Body of pancreas (tissue), 4 donors: Measurements from ENCODE around the gene WIPF2.

ENCODE experiments used
- CTCF ChIP-seq, 7 experiments: fragments of 450-650 bp in 4 of 7; fragments of 200-600 bp in 3 of 7; sonication (generic) in 3 of 7; IDR thresholded peaks; one replicate each; pipeline ENCODE4 v1.5.1; 2016 to 2019; ENCODE audit warnings: antibody characterized with exemption in 7 of 7
- POLR2A ChIP-seq, 3 donors: fragments of 450-650 bp; IDR thresholded peaks; one replicate each; pipeline ENCODE4 v1.6.1; 2016; ENCODE audit warnings: antibody characterized with exemption in 3 of 3, mild to moderate bottlenecking in 2 of 3

DNA sequence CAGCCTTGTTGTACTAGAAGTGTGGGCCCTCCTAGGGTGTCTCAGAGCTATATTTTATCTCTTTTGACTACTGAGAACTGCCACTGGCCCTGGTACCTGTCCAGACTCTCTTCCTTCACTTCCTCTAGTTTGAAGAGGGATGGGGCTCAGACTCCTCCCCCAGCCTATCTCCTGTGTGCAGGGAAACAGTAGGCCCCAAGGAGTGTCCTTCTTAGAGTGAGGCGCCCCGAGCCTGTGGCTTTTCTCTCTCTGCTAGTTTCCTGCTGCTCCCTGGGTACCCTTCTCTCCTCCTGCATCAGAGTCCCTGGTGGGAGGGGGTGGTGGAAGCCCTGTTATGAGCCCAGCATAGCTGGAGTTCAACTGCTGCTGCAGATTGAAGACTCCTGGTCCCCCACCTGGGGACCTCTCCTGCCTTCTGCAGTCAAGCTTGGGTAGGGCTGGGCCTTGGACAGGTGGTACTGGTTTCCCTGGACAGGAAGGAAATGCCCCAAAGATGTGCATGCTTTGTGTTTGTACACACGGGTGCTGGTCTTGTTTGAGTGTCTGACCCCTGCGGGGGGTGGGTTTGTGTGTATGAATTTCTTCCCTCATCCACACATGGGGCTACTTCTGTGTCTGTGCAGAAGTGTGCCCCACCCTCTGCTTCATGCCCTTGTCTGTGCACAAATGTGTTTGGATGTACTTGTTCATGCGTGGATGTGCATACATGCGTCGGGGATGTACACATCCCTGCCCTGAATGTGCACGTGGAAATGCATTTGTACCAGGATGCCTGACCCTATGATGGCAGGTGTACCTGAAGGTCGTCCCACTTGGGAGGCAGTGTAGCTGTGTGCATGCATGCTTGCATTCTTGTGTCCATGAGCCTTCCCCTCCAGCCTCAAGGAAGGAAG is 96.8 kb downstream of the WIPF2 start:
- TF ChIP-seq CTCF (IDR thresholded peaks at IDR 0.05) (no peak), POLR2A (IDR thresholded peaks at IDR 0.05) (no peak)
